MM.1S (cell line): ENCODE results near the gene PGM3.
"Not testable (repeated sequence)": the region's sequence is repeated elsewhere in the genome, so short reads cannot be mapped to it uniquely, and the experiment has no call there.

Experiments
- DNase-seq: peaks from one replicate; pipeline ENCODE4 v3.0.0-alpha.2; 2015
- H2AFZ ChIP-seq: fragments of 300-600 bp; sonication (generic); 2 replicates; pipeline ENCODE4 v1.6.0; 2016; ENCODE audit warnings: antibody characterized with exemption, low read length
- H3F3A ChIP-seq: fragments of 300-600 bp; sonication (generic); 2 replicates; pipeline ENCODE4 v1.6.1; 2016; ENCODE audit warnings: mild to moderate bottlenecking, antibody characterized with exemption, low read length, moderate library complexity, mixed read lengths; ENCODE audit not compliant: insufficient read depth
- H3K27ac ChIP-seq: fragments of 300-600 bp; sonication (generic); 2 replicates; pipeline ENCODE4 v1.5.1; 2016; ENCODE audit warnings: mild to moderate bottlenecking, low read length
- H3K27me3 ChIP-seq: fragments of 300-600 bp; sonication (generic); replicated peaks from 2 replicates; pipeline ENCODE4 v1.6.0; 2016; ENCODE audit warnings: low read length; ENCODE audit not compliant: insufficient read depth
- H3K36me3 ChIP-seq: fragments of 300-600 bp; sonication (generic); replicated peaks from 2 replicates; pipeline ENCODE4 v1.6.1; 2016; ENCODE audit warnings: mild to moderate bottlenecking, low read length, mixed read lengths; ENCODE audit not compliant: insufficient read depth
- H3K4me1 ChIP-seq: fragments of 300-600 bp; sonication (generic); 2 replicates; pipeline ENCODE4 v1.6.1; 2016; ENCODE audit warnings: low read length, mixed read lengths
- H3K4me2 ChIP-seq: fragments of 300-600 bp; sonication (generic); 2 replicates; pipeline ENCODE4 v1.6.0; 2016; ENCODE audit warnings: low read depth, low read length
- H3K4me3 ChIP-seq: fragments of 300-600 bp; sonication (generic); 2 replicates; pipeline ENCODE4 v1.5.1; 2016; ENCODE audit warnings: low read length, mixed read lengths
- H3K79me2 ChIP-seq: fragments of 300-600 bp; sonication (generic); 2 replicates; pipeline ENCODE4 v1.6.1; 2016; ENCODE audit warnings: mixed run types, low read length, mixed read lengths
- H3K9ac ChIP-seq: fragments of 300-600 bp; sonication (generic); 2 replicates; pipeline ENCODE4 v1.6.1; 2016; ENCODE audit warnings: low read length, mixed read lengths
- H3K9me2 ChIP-seq: fragments of 300-600 bp; sonication (generic); replicated peaks from 2 replicates; pipeline ENCODE4 v1.6.1; 2016; ENCODE audit warnings: mild to moderate bottlenecking, low read length, mixed read lengths; ENCODE audit not compliant: insufficient read depth
- H3K9me3 ChIP-seq: fragments of 300-600 bp; sonication (generic); replicated peaks from 2 replicates; pipeline ENCODE4 v1.6.1; 2016; ENCODE audit warnings: mild to moderate bottlenecking, low read length, mixed read lengths; ENCODE audit not compliant: insufficient read depth
- H4K20me1 ChIP-seq: fragments of 300-600 bp; sonication (generic); 2 replicates; pipeline ENCODE4 v1.6.1; 2016; ENCODE audit warnings: mild to moderate bottlenecking, low read length, moderate library complexity, mixed read lengths; ENCODE audit not compliant: insufficient read depth
- CTCF ChIP-seq: fragments of 300-600 bp; sonication (generic); IDR thresholded peaks from 2 replicates; pipeline ENCODE4 v1.5.1; 2016; ENCODE audit warnings: antibody characterized with exemption, low read length, mixed read lengths
- EZH2 ChIP-seq: fragments of 300-600 bp; sonication (generic); optimal IDR thresholded peaks from 2 replicates; pipeline ENCODE3; 2017; ENCODE audit warnings: low read depth, mild to moderate bottlenecking, antibody characterized with exemption, low read length, mixed read lengths
- EZH2phosphoT487 ChIP-seq: fragments of 300-600 bp; sonication (generic); IDR thresholded peaks from 2 replicates; pipeline ENCODE4 v1.6.1; 2018; ENCODE audit warnings: antibody characterized with exemption, low read length

PGM3 gene

GRCh38 chr6:83198486-83199172, 5.6 kb upstream of the PGM3 start:
- H3K9me2 ChIP-seq: no peaks in the 10 kb centered on the region
- no peak overlapping the region for H3K27ac ChIP-seq
- no peaks in the 10 kb centered on the region for H3K27me3 ChIP-seq
- no peaks in the 10 kb centered on the region for H3K36me3 ChIP-seq
- no peak overlapping the region for H3K4me2 ChIP-seq
- peaks cover 11% of the 10 kb centered on the region for H3F3A ChIP-seq
- H3K4me3 ChIP-seq: no peak overlapping the region
- no peak for TF ChIP-seq EZH2
- TF ChIP-seq EZH2phosphoT487: no peak
- TF ChIP-seq CTCF: no peak
- 0 out of 2 replicates have a peak, but pooled peaks cover 4% of the 10 kb centered on the region for H3K4me1 ChIP-seq
- H3K9me3 ChIP-seq: no peaks in the 10 kb centered on the region
- H4K20me1 ChIP-seq: no peaks in the 10 kb centered on the region
- DNase-seq: no peak
- H3K9ac ChIP-seq: no peak overlapping the region
- H2AFZ ChIP-seq: no peak overlapping the region
- H3K79me2 ChIP-seq: no peaks in the 10 kb centered on the region

GRCh38 chr6:83193747-83194566, 892 bp upstream of the PGM3 start:
- Histone ChIP-seq H3F3A (peaks cover 14% of the 10 kb centered on the region), H3K4me2 (peak overlapping the region; percentile 75), H3K79me2 (peaks cover 40% of the 10 kb centered on the region), H3K27ac (peak overlapping the region; percentile 39; the same call in 1 of the 2 replicates), H3K9me3 (no peaks in the 10 kb centered on the region), H2AFZ (peak overlapping the region; percentile 80), H3K4me3 (peak overlapping the region; percentile 91), H4K20me1 (no peaks in the 10 kb centered on the region), H3K9ac (peak overlapping the region; percentile 82), H3K9me2 (no peaks in the 10 kb centered on the region), H3K36me3 (0 out of 2 replicates have a peak, but pooled peaks cover 8% of the 10 kb centered on the region), H3K4me1 (peaks cover 12% of the 10 kb centered on the region; the same call in 1 of the 2 replicates), H3K27me3 (no peaks in the 10 kb centered on the region)
- TF ChIP-seq EZH2phosphoT487: no peak
- no peak for TF ChIP-seq CTCF
- TF ChIP-seq EZH2: no peak
- DNase-seq: peak; percentile 36

- peaks cover 14% of the 10 kb centered on the region for H3F3A ChIP-seq
- DNase-seq: no peak
- H3K9me3 ChIP-seq: no peaks in the 10 kb centered on the region
- peak overlapping the region; percentile 75 for H3K4me2 ChIP-seq
- no peaks in the 10 kb centered on the region for H4K20me1 ChIP-seq
- peaks cover 12% of the 10 kb centered on the region; the same call in 1 of the 2 replicates for H3K4me1 ChIP-seq
- H3K9ac ChIP-seq: peak overlapping the region; percentile 82
- peak overlapping the region; percentile 91 for H3K4me3 ChIP-seq
- H2AFZ ChIP-seq: peak overlapping the region; percentile 80
- TF ChIP-seq EZH2 (no peak), CTCF (no peak), EZH2phosphoT487 (no peak)
- H3K9me2 ChIP-seq: no peaks in the 10 kb centered on the region
- H3K79me2 ChIP-seq: peaks cover 55% of the 10 kb centered on the region
- peak overlapping the region; percentile 39; the same call in 1 of the 2 replicates for H3K27ac ChIP-seq
- H3K27me3 ChIP-seq: no peaks in the 10 kb centered on the region
- H3K36me3 ChIP-seq: 0 out of 2 replicates have a peak, but pooled peaks cover 14% of the 10 kb centered on the region
Measured at GRCh38 chr6:83192456-83192855, 609 bp downstream of the PGM3 start.

- peak overlapping the region; percentile 82; the same call in 1 of the 2 replicates for H3K9ac ChIP-seq
- H3K4me1 ChIP-seq: peaks cover 12% of the 10 kb centered on the region; the same call in 1 of the 2 replicates
- H3K27ac ChIP-seq, H3K9me2 ChIP-seq, DNase-seq, H3K27me3 ChIP-seq, H4K20me1 ChIP-seq, H2AFZ ChIP-seq, H3K9me3 ChIP-seq: not testable (repeated sequence)
- peak overlapping the region; percentile 75 for H3K4me2 ChIP-seq
- peaks cover 14% of the 10 kb centered on the region for H3F3A ChIP-seq
- 0 out of 2 replicates have a peak, but pooled peaks cover 14% of the 10 kb centered on the region for H3K36me3 ChIP-seq
- H3K79me2 ChIP-seq: peaks cover 56% of the 10 kb centered on the region
- H3K4me3 ChIP-seq: peak overlapping the region; percentile 91
Measured at GRCh38 chr6:83191974-83192373, 1.1 kb downstream of the PGM3 start.
